AG04449 (cell line): Measurements from ENCODE around the gene MICAL3.
"Not testable (repeated sequence)": the region's sequence is repeated elsewhere in the genome, so short reads cannot be mapped to it uniquely, and the experiment has no call there.

ENCODE experiments used
- CTCF ChIA-PET: fragments of 350-600 bp; formaldehyde crosslinking; extraction: SDS; loops from one replicate; lab custom pipeline; 2021; ENCODE audit warnings: antibody characterized with exemption; lab: Yijun Ruan, JAX
- POLR2A ChIA-PET: fragments of 400-600, 350-600 bp; formaldehyde crosslinking; extraction: SDS; loops from one replicate; lab custom pipeline; 2020; ENCODE audit warnings: antibody characterized with exemption, inconsistent platforms; lab: Yijun Ruan, JAX
- DNase-seq: peaks from one replicate; pipeline ENCODE4 v3.0.0-alpha.2; 2010; ENCODE audit warnings: low read depth, low spot score
- H3K4me3 ChIP-seq: 2 replicates; pipeline ENCODE4 v1.5.1; 2011; ENCODE audit warnings: low read depth, mild to moderate bottlenecking, control low read depth, low read length
- CTCF ChIP-seq: IDR thresholded peaks from one replicate; pipeline ENCODE4 v1.5.1; 2011; ENCODE audit warnings: mild to moderate bottlenecking, moderate library complexity, low read length, control low read depth, inconsistent platforms; ENCODE audit not compliant: insufficient read depth; ENCODE audit errors: missing control alignments

MICAL3 gene

GRCh38 chr22:18005201-18005926, 19.0 kb downstream of the MICAL3 start:
- DNase-seq = no peak
- ChIA-PET POLR2A (no interaction called here), CTCF (interaction anchor here (7.9 kb wide), 1 partner anchor 71 kb away, joined by 69 read pairs; the partner anchor contains the start of gene PEX26)
- no peak overlapping the region for H3K4me3 ChIP-seq
- no peak for TF ChIP-seq CTCF

- CTCF ChIA-PET = interaction anchor here (0.9 to 7.9 kb wide), 8 partner anchors 10 to 172 kb away, joined by 3 to 69 read pairs (median 6); partner anchors contain the start of gene PEX26
- not testable (repeated sequence) for DNase-seq
- POLR2A ChIA-PET = interaction anchor here (1.4 kb wide), 1 partner anchor 22 kb away, joined by 4 read pairs; no protein-coding TSS in a partner anchor
- H3K4me3 ChIP-seq = peak overlapping the region; percentile 27
These were observed 22.5 kb downstream of the MICAL3 start for GRCh38 chr22:18001894-18002315.

- peak; percentile 62 for TF ChIP-seq CTCF
- CTCF ChIA-PET = interaction anchor here (0.6 to 7.9 kb wide), 13 partner anchors 10 to 171 kb away, joined by 3 to 69 read pairs (median 4); partner anchors contain the start of gene PEX26
- H3K4me3 ChIP-seq = peak overlapping the region; percentile 80
- peak; percentile 88 for DNase-seq
- POLR2A ChIA-PET = interaction anchor here (1.0 to 1.4 kb wide), 2 partner anchors 22 to 91 kb away, joined by 3 to 4 read pairs; no protein-coding TSS in a partner anchor
These were observed 23.1 kb downstream of the MICAL3 start for GRCh38 chr22:18001040-18001893.

DNA sequence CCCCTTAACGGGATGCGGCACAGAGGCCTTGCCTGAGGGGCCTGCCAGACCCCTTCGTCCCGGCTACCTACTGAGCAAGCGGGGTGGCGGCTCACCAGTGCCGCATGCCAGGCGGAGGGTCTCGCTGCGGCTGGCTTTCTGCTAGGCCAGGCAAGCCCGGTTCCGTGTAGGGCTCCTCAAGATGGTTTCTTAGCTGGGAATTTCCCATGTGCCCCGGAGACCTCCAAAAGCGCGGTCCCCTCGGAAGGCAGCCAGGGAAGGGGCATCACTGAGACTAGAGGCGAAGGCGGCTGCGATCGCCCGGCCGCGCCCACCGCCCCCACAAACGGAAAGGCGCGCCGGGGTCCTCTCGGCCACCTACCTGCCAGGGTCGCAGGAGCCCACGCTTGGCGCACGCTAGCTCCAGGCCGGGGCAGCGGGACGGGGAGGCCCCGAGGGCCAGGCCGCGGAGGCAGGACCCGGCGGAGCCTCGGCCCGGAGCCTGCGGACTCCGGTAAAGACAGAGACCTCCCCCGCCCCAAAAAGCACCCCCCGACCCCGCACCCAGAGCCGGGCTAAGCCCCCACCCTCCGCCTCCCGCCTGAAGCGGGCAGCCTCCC, 23.8 kb downstream of the MICAL3 start:
- ChIA-PET CTCF (interaction anchor here (0.6 to 7.9 kb wide), 16 partner anchors 11 to 170 kb away, joined by 3 to 69 read pairs (median 4); partner anchors contain the start of gene PEX26), POLR2A (interaction anchor here (0.6 to 1.4 kb wide), 4 partner anchors 23 to 90 kb away, joined by 3 to 4 read pairs (median 4); no protein-coding TSS in a partner anchor)
- no peak for DNase-seq
- no peak for TF ChIP-seq CTCF
- peak overlapping the region; percentile 80 for H3K4me3 ChIP-seq

DNA sequence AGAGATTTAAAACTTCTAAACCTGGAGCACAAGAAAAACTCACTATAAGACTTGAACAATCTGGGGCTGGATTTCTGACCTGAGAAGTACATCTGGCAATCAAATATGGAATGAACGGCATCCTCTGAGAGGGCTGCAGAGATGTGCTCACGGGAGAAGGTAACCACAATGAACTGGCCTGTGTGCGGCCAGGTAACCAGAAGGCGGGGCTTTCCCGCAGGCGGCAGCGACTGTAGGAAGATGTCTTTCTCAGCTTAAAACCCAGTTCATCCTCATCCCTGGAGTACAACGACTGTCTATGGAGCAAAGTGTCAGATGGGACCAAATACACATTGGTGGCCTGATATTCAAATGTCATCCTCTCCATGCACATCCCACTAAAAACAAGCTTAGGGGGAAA, 24.5 kb downstream of the MICAL3 start:
- ChIA-PET POLR2A (interaction anchor here (0.6 to 1.1 kb wide), 3 partner anchors 45 to 90 kb away, joined by 3 to 4 read pairs (median 3); no protein-coding TSS in a partner anchor), CTCF (interaction anchor here (0.6 to 7.9 kb wide), 17 partner anchors 11 to 170 kb away, joined by 3 to 69 read pairs (median 5); partner anchors contain the start of gene PEX26)
- H3K4me3 ChIP-seq = peak overlapping the region; percentile 80
- no peak for TF ChIP-seq CTCF
- no peak for DNase-seq

- no peak overlapping the region for H3K4me3 ChIP-seq
- ChIA-PET POLR2A (no interaction called here), CTCF (interaction anchor here (1.5 to 7.9 kb wide), 4 partner anchors 10 to 168 kb away, joined by 5 to 69 read pairs (median 14); partner anchors contain the start of gene PEX26)
- DNase-seq = no peak
- TF ChIP-seq CTCF = no peak
These were observed 25.4 kb downstream of the MICAL3 start for GRCh38 chr22:17998913-17999312.
